Stimulated activated CD8-positive, alpha-beta memory T cell treated with anti-CD3 and anti-CD28 coated beads, Interleukin-7, amount 100 ng/mL, for 1 hour (primary cell): ENCODE data around the gene ADNP.
"Not testable (repeated sequence)": the region's sequence is repeated elsewhere in the genome, so short reads cannot be mapped to it uniquely, and the experiment has no call there.

Source experiments
- DNase-seq, 2 donors: peaks; one replicate each; pipeline ENCODE4 v3.0.0-alpha.2; 2020; ENCODE audit warnings: low read depth in 2 of 2

ADNP gene

DNA sequence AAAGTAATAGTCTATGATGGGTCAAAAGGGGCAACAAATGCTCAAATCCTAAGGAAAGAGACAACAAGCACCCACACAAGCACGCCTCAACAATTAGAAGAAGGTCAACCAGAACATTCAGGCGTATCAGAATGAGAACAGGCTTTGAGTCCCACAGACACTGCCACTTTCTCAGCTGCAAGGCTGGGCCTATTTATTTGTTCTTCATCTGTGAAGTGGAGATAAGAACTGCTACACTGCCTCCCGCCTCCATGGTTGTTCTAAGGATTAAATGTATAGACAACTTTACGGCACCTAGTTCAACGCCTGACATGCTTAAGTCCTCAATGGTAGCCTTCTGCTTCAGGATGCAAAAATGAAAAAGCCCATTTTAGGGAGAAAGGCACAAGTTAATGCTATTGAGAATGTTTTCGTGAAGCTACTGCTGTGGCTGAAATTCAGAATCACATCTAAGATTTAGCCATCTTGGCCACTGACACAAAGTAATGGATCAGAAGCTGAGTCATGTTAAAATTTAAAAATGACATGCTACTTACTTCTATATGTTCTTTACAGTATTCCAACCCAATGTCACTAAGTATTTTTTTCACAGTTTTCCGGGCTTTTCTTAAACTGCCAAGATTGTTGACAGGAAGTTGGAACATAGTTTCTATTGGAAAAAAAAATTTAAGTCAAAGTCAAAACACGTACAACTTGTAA is 27.7 kb downstream of the ADNP start:
- DNase-seq = no peak

DNA sequence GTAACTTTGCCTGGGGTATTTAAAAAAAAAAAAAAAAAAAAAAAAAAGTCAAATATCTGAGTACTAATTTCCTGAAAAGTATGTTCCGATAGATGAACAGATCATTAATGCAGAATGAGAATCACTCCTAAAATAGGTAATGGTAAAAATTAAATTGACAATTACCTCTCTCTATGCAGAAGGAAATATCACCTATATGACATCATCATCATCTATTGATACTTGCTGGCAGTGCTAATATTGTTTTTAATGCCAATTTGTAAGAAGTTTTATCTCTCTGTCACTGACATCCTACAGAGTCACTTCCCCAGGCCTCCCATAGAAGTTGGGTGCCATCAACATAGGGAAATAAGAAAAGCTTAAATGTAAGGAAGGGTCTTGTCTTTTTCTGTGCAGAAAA is 29.9 kb downstream of the ADNP start:
- DNase-seq = no peak

DNA sequence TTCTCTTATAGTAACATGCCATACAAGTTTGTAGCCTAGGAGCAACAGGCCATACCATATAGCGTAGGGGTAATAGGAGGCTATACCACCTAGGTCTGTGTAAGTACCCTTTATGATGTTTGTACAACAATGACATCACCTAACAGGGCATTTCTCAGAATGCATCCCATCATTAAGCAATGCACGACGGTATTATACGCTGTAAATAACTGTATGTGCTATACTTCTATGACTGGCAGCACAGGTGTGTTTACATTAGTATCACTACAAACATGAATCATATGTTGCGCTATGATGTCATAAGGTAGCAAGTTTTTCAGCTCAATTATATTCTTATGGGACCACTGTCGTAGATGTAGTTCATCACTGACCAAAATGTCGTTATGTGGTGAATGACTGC is 31.0 kb downstream of the ADNP start:
- no peak for DNase-seq

DNA sequence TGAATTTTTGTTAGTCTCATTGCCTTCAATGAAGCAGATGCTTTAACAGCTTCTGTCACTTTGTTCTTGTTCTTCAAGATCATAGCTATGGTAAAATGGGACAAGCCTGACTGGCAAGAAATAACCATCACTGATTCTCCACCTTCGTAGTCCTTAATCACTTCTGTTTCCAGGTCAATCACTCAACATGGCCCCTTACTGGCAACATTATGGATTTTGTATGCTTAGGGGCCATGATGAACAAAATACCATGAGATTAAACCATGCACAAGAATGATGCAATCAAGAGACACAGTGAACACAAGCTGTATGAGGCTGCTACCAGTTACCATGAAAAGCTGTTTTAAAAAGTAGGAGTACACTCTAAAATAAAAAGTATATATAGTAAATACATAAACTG is 32.8 kb downstream of the ADNP start:
- DNase-seq = no peak

DNA sequence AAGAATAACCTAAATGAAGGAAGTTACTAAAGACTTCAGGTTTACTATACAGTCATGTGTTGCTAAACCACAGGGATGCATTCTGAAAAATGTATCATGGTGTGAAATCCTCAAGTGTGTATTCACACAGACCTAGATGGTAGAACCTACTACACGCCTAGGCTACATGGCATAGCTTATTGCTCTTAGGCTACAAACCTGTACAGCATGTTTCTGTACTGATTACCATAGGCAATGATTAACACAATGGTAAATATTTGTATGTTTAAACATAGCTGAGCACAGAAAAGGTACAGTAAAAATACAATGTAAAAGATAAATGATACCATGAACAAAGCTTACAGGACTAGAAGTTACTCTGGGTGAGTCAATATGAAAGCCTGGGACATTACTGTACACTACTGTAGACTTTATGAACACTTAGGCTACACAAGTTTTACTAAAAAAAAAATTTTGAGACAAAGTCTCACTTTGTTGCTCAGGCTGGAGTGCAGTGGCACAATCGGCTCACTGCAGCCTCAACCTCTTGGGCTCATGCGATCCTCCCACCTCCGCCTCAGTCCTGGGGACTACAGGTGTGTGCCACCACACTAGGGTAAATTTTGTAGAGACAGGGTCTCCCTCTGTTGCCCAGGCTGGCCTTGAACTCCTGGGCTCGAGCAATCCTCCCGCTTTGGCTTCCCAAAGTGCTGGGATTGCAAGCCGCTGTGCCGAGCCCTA is 36.0 kb downstream of the ADNP start:
- DNase-seq = no peak

DNA sequence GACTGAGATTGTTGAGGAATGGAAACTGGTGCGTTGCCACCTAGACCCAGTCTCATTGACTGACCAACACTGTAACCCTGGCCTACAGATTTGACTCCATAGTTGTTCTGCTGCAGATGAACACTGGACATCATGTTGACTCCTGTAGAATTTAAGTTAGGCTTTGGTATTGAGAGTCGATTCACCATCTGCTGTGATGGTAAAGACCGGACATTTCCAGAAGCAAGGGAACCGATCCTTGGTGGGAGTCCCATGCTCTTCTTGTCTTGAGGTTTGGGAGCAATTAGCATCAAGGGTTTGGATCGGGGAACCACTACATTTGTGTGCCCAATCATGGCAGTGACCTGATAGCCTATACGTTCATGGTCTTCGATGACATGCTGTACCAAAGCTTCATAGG is 37.6 kb downstream of the ADNP start:
- DNase-seq = no peak

DNA sequence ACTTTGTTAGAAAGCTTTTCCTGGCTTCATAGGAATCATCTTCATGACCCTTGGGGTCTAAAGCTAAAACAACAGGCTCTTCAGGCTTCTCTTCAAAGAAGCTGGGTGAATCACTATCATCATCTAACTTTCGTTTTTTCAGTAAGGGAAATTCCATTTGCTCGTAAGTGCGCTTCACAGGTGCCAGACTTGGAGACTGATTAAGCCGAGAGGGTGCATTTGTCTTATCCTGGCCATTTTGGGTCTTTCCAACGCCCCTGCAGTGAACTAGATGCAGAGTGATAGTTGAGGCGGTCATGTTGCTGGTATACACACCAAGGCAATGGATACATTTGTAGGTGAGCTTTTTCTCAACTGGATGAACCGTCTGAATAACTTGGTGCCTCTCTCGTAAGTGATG is 38.8 kb downstream of the ADNP start:
- no peak for DNase-seq

DNA sequence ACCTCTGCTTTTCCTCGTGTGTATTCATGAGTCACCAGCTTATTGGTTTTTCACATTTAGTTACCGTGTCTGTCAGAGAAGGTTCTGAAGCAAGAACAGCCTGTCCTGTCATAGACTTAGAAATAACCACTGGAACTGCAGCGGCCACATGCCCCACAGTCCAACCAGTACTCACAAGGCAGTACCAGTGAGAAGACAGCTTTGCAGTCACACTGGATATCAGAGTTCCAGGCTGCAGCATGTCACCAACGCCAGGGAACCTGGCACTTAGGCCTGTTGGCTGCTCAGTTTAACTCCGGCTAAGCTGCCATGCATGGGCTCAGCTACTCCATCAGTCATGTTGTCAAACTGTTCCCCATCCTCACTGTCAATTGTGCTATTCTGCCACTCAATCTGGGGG is 40.1 kb downstream of the ADNP start:
- DNase-seq = no peak

DNA sequence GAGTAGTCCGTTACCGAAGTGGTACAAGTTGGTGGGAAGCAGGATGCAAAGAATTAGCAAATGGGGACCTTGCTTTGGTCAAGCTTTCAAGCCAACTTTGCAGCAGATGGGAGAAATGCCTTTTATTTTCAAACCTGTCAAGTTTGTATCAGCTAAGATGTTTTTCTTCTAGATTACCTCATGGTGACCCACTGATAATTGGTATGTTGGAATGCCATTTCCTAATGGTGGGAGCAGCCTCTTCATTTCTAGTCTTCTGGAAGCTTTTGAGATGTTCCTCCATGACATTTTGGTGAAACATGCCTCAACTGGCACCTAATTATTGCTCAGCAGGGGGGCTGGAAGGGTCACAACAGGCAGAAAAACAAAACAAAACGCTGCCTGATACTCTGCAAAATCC is 43.7 kb downstream of the ADNP start:
- no peak for DNase-seq

DNA sequence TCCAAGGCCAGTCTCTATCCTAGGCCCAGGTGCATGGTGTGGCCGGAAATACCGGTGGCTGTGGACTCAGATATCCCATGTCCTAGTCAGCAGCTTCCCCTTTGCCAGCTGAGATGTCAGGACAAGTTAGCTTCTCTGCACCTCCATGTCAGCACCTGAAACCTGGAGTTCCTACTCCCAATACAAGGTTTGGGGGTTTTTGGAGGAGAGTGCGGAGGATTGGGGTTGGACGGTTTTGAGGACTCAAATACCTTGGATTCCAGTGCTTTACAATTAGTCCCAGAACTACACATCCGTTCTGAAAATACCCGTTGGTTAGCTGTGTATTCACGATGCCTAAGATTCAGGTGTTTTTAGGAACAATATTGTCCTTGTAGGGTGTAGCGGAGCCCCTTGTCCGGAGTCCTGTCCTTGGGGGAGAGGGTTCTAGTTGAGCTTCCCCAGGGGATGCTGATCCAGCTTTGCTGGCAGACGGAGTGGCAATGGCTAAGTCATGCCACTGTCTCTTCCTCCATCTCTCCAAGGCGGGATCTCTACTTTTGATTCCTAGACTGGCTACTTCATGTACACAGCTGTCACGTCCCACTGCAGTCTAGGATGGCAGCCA is 45.0 kb downstream of the ADNP start:
- DNase-seq = no peak

DNA sequence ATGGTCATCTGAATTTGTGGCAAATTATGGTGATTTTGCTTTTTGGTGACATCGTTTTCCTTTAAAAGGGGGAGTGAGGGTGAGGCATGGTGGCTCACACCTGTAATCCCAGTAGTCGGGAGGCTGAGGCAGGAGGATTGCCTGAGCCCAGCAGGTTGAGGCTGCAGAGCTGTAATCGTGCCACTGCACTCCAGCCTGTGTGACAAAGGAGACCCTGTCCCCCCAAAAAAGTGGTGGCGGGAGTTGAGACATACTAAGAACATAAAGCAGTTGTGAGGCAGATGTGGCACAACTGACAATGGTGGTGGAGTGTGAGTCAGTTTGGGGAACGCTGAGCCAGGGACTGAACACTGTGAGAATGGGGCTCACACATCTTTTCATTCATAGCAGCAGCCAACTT is 45.5 kb downstream of the ADNP start:
- DNase-seq = no peak

DNA sequence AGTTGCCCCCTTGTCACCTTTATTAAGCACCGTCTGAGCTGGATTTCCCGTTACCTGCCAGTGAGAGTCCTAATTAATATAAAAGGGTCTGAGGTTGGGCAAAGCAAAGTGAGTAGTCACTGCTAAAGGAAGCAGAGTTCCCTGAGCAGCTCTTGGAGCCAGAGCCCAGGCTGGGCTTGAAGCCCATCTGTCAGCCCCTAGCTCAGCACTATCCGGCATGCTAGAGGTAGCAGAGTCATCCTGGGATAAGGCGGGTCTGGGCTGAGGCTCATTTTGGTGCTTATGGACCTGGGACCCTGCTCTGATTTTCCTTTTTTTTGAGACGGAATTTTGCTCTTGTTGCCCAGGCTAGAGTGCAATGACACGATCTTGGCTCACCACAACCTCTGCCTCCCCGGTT is 46.2 kb downstream of the ADNP start:
- DNase-seq = no peak

DNA sequence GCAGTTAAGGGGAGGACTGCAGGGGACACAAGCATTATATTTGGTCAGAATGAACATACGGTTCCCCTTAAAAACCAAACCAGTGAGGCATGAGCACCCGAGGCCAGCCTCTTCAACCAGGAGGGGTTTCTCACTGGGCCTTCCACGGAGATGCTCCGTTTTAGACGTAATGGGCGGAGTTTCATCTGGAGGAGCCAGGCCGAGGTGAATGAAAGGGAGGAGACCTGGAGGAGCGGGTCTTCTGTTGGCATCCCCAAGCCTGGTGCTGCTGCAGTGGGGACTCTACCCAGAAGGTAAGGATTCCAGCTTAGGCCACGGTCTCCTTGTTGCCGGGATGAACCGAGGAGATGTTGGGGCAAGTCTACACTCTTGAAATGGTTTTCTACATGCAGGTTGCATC is 47.4 kb downstream of the ADNP start:
- no peak for DNase-seq

DNA sequence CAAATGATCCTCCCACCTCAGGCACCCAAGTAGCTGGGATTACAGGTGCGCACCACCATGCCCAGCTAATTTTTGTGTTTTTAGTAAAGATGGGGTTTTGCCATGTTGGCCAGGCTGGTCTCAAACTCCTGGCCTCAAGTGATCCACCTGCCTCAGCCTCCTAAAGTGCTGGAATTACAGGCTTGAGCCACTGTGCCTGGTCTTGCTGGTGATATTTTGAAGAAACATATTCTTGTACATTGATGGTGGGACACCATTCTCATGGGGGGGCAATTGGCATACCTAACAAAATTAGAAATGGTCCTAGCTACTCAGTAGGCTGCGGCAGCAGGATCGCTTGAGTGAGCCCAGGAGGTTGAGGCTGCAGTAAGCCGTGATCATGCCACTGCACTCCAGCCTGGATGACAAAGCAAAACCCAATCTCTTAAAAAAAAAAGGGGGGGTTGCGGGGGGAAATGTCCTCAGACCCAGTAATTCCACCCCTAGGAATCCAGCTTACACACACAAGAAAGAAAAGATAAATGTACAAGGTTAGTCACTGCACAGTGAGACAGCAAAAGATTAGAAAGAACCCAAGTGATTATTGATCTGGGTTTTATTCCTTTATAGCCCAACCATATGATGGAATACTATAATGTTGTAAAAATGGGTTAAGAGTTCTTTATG is 49.3 kb downstream of the ADNP start:
- DNase-seq = not testable (repeated sequence)

DNA sequence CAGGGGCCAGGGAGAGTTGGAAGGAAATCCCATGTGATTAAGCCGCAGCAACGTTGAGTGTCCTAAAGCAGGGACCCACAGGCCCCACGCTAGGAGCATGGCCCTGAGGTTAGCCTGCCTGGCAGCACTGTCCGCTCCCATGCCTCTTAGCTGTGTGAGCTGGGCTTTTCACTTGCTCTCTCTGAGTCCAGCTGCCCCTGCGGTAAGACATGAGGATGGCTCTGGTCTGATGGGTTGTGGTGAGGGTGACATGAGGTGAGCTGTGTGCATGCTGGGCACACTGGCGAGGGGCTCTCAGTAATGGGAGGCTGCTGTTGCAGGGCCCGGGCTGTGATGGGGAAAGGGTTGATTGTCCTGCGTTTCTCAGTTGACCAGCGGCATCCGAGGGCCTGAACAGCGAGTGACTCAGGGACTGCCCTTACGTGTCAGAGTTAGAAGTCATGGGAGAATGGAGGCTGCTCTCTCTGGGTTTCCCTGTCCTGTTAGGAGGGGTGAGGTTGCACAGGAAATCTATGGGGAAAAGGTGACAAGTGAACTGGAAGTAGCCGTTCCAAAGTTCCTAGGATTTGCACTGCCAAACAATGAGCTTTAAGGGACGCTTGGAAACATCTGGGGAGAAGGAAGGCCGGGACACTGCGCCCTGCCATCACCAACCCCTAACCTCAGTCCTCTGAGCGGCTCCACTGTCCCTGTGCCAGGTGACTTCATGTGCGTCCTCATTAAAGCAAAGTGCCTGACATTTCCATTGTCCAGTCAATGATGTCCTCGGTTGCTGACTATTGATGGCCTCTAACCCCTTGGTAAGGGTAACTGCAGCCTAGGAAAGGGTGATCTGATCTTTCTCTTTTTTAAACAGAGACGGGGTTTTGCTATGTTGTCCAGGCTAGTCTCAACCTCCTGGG is 51.3 kb downstream of the ADNP start:
- DNase-seq = no peak

DNA sequence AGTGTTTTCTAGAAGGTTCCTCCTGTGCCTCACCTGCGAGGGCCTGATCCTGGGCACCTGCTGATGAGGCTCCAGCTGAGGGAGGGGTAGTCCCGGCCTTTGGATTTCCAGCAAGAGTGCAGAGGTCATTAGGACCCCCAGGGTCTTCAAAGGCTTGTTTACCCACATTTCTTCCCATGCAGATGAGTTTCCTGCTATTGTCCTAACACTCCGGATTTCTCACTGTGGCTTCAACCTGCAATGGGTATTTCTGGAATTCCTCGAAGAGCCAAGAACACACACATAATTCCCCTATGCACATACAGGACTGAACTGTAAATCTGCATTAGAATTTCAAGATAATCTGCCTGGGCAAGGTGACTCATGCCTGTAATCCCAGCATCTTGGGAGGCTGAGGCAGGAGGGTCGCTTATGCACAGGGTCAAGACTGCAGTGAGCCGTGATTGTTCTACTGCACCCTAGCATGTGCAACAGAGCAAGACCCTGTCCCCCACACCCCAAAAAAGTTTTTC is 53.9 kb downstream of the ADNP start:
- DNase-seq = no peak

DNA sequence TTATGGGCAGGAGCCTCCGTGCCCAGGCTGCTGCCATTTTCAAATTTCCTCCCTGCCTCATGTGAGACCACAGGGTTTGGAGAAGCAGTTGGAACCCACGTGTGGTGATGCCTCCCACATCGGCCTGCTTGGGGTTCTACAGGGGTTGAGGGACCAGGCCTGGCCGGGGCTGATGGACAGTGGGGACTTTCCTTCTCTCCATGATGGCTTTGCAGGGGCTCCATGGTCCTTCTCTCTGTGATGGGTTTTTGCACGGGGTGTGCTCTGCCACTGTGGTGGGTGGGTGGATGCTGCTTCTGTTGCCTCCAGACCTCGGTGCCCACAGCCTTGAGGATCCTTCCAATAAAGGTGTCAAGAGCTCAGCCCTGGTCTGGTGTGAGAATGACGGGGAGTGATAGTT is 54.4 kb downstream of the ADNP start:
- no peak for DNase-seq

DNA sequence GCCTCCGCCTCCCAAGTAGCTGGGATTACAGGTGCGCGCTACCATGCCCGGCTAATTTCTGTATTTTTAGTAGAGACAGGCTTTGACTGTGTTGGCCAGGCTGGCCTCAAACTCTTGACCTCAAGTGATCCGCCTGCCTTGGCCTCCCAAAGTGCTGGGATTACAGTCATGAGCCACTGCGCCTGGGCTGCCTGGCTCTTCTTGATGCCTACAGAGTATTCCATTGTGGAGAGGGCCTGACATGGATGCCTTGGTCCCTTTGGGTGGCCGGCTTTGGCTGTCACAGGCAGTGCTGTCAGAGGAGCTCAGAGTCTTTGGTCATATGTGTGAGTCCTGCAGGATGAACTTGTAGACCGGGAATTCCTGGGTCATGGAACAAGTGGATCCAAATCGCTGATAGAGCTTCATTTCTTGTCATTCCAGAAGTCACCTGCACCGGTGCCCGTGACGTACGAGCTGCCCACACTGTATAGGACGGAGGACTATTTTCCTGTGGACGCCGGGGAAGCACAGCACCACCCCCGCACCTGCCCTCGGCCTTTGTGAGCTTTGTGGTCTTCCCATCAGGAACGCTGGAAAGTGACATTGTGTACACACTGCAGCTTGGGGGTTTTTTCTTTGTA is 55.1 kb downstream of the ADNP start:
- DNase-seq = no peak

DNA sequence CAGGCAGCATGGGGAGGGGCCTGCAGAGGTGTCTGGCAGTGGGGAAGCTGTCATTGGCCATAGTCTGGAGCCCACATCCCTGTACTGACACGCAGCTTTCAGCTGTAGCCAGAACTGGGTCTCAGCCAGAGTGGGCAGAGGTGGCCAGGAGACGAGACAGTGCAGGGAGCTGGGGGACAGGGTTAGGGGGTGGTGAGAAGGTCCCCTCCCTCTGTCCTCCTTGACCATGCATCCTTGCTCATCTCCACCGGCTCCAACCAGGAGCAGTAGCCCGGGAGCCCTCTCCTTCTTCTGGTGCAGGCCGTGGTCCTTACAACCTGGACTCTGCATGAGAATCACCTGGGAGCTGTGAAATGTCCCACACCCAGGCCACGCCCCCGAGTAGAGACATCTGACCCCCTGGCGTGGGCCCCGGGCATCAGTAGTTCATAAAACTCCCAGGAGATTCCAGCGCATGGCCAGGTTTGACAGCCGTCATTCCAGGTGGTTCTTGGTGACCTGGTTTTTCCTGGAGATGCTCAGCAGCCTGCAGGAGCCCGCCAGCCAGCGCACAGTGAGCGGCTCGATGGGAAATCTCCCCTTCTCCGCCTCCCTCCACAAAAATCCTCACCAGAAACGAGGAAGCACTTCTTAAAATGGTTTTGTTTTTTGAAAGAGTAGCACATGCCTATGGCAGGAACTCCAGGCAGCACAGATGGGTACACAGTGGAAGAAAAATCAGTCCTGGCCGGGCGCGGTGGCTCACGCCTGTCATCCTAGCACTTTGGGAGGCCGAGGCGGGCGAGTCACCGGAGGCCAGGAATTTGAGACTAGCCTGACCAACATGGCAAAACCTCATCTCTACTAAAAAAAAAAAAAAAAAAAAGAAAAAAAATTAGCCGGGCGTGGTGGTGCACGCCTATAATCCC is 56.2 kb downstream of the ADNP start:
- DNase-seq = no peak
